Muscle layer of duodenum (tissue), 2 donors: ENCODE measurements around the gene FBF1.

ENCODE experiments used
- H3K27ac ChIP-seq: one replicate; pipeline ENCODE4 v1.7.0; 2013; ENCODE audit warnings: mild to moderate bottlenecking, low read length
- H3K27me3 ChIP-seq: one replicate; pipeline ENCODE4 v1.7.0; 2013; ENCODE audit warnings: low read depth, mild to moderate bottlenecking, control low read depth, low read length
- H3K36me3 ChIP-seq, 2 donors: one replicate each; pipeline ENCODE4 v1.7.0; 2013; ENCODE audit warnings: low read length in 2 of 2, control low read depth in 1 of 2, mild to moderate bottlenecking in 1 of 2; ENCODE audit not compliant: insufficient read depth in 2 of 2, control insufficient read depth in 1 of 2
- H3K4me1 ChIP-seq, 2 donors: one replicate each; pipeline ENCODE4 v1.7.0; 2013; ENCODE audit warnings: low read length in 2 of 2, mild to moderate bottlenecking in 2 of 2, control low read depth in 1 of 2, moderate library complexity in 1 of 2; ENCODE audit not compliant: insufficient read depth in 2 of 2, control insufficient read depth in 1 of 2
- H3K4me3 ChIP-seq, 2 donors: one replicate each; pipeline ENCODE4 v1.7.0; 2013; ENCODE audit warnings: low read length in 2 of 2, low read depth in 1 of 2, mild to moderate bottlenecking in 1 of 2
- H3K9me3 ChIP-seq, 2 donors: one replicate each; pipeline ENCODE4 v1.7.0; 2013; ENCODE audit warnings: low read length in 2 of 2, control low read depth in 1 of 2, mild to moderate bottlenecking in 1 of 2; ENCODE audit not compliant: control insufficient read depth in 1 of 2
- donor health status: healthy.

The FBF1 gene

DNA sequence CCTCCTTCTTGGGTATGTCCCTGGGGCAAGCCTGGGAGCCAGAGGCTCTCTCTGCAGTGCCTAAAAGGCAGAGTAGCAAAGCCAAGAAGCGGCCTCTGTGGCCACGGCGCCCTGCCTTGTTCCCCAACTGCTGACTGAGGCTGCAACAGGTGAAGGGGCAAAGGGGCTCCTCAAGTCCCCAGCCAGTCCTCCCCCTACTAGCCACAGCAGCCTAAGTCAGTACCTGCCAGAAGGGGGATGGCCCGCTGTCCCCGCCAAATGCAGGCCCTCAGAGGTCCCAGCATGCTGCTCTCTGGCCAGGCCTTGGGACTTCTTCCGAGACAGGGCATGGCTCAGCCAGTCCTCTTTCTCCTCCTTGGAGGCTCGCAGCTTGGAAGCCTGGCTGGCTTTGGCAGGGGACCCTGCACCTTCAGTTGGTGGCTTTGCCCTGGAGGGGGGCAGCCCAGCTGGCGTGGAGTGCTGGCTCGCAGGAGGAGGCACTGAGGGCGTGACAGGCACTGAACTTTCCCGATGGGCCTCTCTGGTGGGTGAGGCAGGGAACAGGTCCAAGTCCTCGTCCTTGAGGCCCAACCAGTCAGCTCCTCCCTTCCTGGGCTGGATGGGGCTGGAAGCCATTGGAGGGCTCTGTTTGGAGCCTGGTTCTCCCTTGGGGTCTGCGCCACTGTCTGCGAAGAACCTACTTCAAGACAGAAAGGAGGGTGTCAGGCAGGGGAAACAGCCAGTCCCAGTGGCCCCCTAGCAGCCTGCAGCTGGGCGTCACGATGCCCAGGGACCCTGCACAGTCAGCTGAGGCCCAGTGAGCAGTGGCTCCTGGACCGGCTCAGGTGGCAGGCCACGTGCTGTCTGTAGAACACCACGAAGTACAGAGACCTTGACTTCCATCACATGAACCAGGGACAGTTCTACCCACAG is 17.6 kb downstream of the FBF1 start:
- H3K4me3 ChIP-seq, result no peak overlapping the region
- no peak overlapping the region for H3K27ac ChIP-seq
- peaks cover 0 to 36% of the 10 kb centered on the region in 2 donors for H3K36me3 ChIP-seq
- no peaks in the 10 kb centered on the region for H3K4me1 ChIP-seq
- no peaks in the 10 kb centered on the region for H3K9me3 ChIP-seq
- H3K27me3 ChIP-seq, result no peaks in the 10 kb centered on the region

GRCh38 chr17:75922173-75922961 is 18.5 kb downstream of the FBF1 start:
- no peak overlapping the region for H3K27ac ChIP-seq

GRCh38 chr17:75921596-75921995 is 19.2 kb downstream of the FBF1 start:
- Histone ChIP-seq H3K4me1 (no peaks in the 10 kb centered on the region), H3K4me3 (no peak overlapping the region), H3K36me3 (peaks cover 0 to 36% of the 10 kb centered on the region in 2 donors), H3K27me3 (no peaks in the 10 kb centered on the region), H3K27ac (no peak overlapping the region), H3K9me3 (no peaks in the 10 kb centered on the region)

More at GRCh38 chr17:75922173-75922961, 18.5 kb downstream of the FBF1 start:
- Histone ChIP-seq H3K27me3 (no peaks in the 10 kb centered on the region), H3K36me3 (peaks cover 0 to 36% of the 10 kb centered on the region in 2 donors), H3K4me1 (no peaks in the 10 kb centered on the region), H3K4me3 (no peak overlapping the region), H3K9me3 (no peaks in the 10 kb centered on the region)

- H3K9me3 ChIP-seq, result no peaks in the 10 kb centered on the region
- H3K4me3 ChIP-seq, result no peak overlapping the region
- no peaks in the 10 kb centered on the region for H3K27me3 ChIP-seq
- no peaks in the 10 kb centered on the region for H3K4me1 ChIP-seq
- H3K27ac ChIP-seq, result no peak overlapping the region
- H3K36me3 ChIP-seq, result peaks cover 0 to 27% of the 10 kb centered on the region in 2 donors
Measured at GRCh38 chr17:75920045-75920560, 20.7 kb downstream of the FBF1 start.

DNA sequence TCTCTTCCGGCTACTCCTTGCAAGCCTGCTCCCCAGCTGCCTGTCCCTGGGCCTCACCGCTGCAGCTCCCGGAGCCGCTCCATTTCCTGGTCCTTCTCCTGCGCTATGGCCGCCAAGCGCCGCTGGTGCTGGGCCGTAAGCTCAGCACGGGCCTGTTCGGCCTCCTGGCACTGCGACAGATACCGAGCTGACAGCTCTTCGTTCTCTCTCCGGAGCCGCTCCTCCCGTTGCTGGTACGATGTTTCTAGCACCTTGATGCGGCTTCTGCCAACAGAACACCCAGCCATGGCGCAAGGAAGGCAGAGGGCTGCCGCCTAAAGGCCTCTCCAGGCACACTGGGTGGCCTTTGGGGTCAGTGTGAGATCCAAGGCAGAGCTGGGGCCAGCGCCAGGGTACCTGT is 21.2 kb downstream of the FBF1 start:
- H3K36me3 ChIP-seq, result peaks cover 0 to 30% of the 10 kb centered on the region in 2 donors
- H3K9me3 ChIP-seq, result no peaks in the 10 kb centered on the region
- no peaks in the 10 kb centered on the region for H3K27me3 ChIP-seq
- no peaks in the 10 kb centered on the region for H3K4me1 ChIP-seq
- H3K27ac ChIP-seq, result no peak overlapping the region
- no peak overlapping the region for H3K4me3 ChIP-seq

DNA sequence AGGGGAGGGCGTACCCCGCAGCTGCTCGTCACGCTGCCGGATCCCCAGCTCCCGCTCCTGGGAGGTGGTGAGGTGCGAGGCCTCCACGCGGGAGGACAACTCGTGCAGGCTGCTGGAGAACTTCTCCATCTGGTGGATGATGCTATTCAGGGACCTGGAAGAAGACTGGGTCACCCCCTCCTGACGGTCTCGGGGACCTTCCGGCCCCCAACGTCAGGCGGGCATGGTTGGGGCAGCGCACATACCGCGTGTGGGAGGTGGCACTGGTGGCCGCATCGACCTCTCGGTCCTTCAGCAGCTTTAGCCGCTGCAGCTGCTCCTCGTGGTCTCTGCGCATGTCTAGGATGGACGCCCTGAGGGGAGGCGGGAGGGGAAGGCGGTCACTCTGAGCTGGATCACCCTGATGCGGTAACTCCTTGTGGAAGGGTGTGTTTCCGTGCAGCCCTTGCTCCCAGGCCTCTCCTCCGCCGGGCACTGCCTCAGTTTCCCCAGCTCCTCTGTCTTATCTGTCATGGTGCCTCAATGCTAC is 22.9 kb downstream of the FBF1 start:
- H3K36me3 ChIP-seq, result peaks cover 0 to 38% of the 10 kb centered on the region in 2 donors
- H3K4me3 ChIP-seq, result no peak overlapping the region
- no peaks in the 10 kb centered on the region for H3K4me1 ChIP-seq
- H3K27me3 ChIP-seq, result no peaks in the 10 kb centered on the region
- no peaks in the 10 kb centered on the region for H3K9me3 ChIP-seq
- H3K27ac ChIP-seq, result no peak overlapping the region

DNA sequence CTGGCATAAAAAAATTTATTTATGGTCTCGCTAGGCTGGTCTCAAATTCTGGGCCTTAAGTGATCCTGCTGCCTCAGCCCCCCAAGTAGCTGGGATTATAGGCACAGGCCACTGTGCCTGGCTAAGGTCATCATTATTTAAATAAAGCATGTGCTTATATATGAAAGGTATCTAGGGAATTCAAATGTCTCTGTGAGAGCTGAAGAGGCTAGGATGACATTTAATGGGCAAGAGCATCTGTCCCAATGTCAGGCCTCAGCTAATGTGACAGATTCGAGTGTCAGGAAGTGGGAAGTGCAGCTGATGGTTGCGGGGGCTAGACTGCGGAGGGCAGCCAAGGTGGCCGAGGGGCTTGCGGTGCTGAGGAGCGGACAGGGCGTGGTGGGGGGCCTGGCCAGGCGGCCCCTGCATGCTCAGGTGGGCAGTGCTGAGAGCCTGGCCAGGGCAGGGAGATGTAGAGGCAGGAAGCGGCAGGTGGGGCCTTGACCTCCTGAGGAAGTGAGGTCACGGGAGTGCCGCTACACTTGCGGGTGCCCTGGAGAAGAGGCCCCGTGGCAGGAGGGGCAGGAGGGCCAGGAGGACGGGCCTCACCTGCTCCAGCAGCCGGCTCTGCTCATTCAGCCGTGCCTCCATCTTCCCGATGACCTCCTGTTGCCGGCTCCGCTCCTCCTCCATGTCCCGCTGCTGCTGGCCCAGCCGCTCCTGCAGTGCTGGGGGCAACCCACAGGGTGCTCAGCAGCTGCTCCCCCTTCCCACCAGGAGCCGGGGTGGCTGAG is 23.5 kb downstream of the FBF1 start:
- Histone ChIP-seq H3K27me3 (no peaks in the 10 kb centered on the region), H3K36me3 (peaks cover 0 to 34% of the 10 kb centered on the region in 2 donors)

DNA sequence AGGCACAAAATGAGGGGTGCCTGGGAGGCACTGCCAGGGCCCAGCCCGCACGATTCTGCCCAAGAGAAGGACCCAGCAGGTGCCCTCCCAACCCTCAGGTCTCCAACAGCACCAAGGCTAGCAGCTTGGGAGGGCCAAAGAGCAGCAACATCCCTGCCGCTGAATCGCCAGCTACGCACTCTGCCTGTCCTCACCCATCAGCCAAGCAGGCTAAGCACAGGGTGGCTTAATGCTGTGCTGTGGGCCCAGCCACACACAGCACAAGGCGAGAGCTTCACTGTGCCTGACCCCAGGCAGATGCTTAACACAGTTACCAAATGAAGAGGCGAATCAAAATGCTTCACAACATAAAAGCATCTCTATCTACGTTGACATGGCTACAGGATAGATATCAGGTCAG is 25.6 kb downstream of the FBF1 start:
- no peaks in the 10 kb centered on the region for H3K4me1 ChIP-seq
- peaks cover 0 to 38% of the 10 kb centered on the region in 2 donors for H3K36me3 ChIP-seq

More for the DNA sequence above, 23.5 kb downstream of the FBF1 start:
- no peaks in the 10 kb centered on the region for H3K4me1 ChIP-seq
- H3K27ac ChIP-seq, result no peak overlapping the region
- no peaks in the 10 kb centered on the region for H3K9me3 ChIP-seq
- H3K4me3 ChIP-seq, result no peak overlapping the region

DNA sequence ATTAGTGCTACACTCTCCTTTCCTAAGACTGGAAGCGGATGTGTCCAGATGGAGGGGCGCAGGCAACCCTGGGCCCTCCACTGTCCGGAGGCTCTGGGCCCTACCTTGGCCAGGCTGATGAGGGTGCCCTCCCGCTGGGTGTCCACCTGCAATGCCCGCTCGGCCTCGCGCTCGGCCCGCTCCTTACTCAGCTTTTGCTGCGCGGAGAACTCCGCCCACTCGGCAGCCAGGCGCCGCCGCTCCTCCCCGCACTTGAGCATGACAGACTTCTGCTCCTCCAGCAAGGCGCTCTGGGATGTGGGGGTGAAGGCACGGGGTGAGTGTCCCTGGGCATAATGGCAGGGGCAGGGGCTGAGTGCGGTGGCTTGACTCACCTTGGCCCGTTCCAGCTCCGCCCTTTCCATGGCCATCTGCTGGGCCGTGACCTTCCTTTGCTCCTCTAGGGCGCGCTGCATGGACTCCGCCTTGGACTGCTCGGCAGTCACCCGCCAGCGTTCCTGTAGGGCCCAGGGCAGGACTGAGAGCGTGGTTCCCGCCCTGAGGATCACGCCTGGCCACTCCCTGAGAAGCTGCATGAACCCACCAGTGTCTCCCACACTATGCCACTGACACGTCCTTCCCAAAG is 26.1 kb downstream of the FBF1 start:
- Histone ChIP-seq H3K9me3 (no peaks in the 10 kb centered on the region), H3K27me3 (no peaks in the 10 kb centered on the region), H3K27ac (no peak overlapping the region), H3K36me3 (peaks cover 0 to 33% of the 10 kb centered on the region in 2 donors), H3K4me1 (no peaks in the 10 kb centered on the region), H3K4me3 (no peak overlapping the region)

More for the DNA sequence above, 25.6 kb downstream of the FBF1 start:
- H3K4me3 ChIP-seq, result no peak overlapping the region
- H3K9me3 ChIP-seq, result no peaks in the 10 kb centered on the region
- H3K27ac ChIP-seq, result no peak overlapping the region
- no peaks in the 10 kb centered on the region for H3K27me3 ChIP-seq

GRCh38 chr17:75913537-75914210 is 27.2 kb downstream of the FBF1 start:
- Histone ChIP-seq H3K27ac (no peak overlapping the region), H3K4me3 (no peak overlapping the region), H3K9me3 (no peaks in the 10 kb centered on the region), H3K27me3 (no peaks in the 10 kb centered on the region), H3K36me3 (peaks cover 0 to 26% of the 10 kb centered on the region in 2 donors), H3K4me1 (no peaks in the 10 kb centered on the region)
